SK-N-MC (cell line): Measurements from ENCODE around the gene RHPN2.

Experiments
- DNase-seq: peaks from one replicate; pipeline ENCODE4 v3.0.0-alpha.2; 2011; ENCODE audit warnings: low read depth, low spot score
- H3K27ac ChIP-seq: fragments of 200-600 bp; sonication (generic); 2 replicates; pipeline ENCODE4 v1.5.1; 2016; ENCODE audit warnings: mixed run types
- H3K36me3 ChIP-seq: fragments of 200-600 bp; sonication (generic); 2 replicates; pipeline ENCODE4 v1.6.1; 2017; ENCODE audit warnings: antibody characterized with exemption, low read length, mixed read lengths; ENCODE audit not compliant: insufficient read depth
- H3K4me3 ChIP-seq: fragments of 200-600 bp; sonication (generic); 2 replicates; pipeline ENCODE4 v1.5.1; 2016
- H3K9ac ChIP-seq: fragments of 200-600 bp; sonication (generic); 2 replicates; pipeline ENCODE4 v1.8.0; 2017; ENCODE audit warnings: mixed run types, mixed read lengths; ENCODE audit not compliant: insufficient read length
- H3K9me3 ChIP-seq: fragments of 200-600 bp; sonication (generic); 2 replicates; pipeline ENCODE4 v1.6.1; 2017; ENCODE audit warnings: low read depth, mild to moderate bottlenecking, antibody characterized with exemption, low read length, moderate library complexity, mixed read lengths
- EZH2 ChIP-seq: fragments of 200-600 bp; sonication (generic); IDR thresholded peaks from one replicate; pipeline ENCODE4 v1.6.1; 2017; ENCODE audit warnings: antibody characterized with exemption
- FOXP2 ChIP-seq: optimal IDR thresholded peaks from 2 replicates; pipeline ENCODE3; 2011; ENCODE audit warnings: mild to moderate bottlenecking, moderate library complexity; ENCODE audit not compliant: insufficient read depth; ENCODE audit errors: extremely low read length, control extremely low read depth
- POLR2AphosphoS5 ChIP-seq: IDR thresholded peaks from 2 replicates; pipeline ENCODE4 v1.6.1; 2012; ENCODE audit warnings: mild to moderate bottlenecking, low read depth, low read length, borderline replicate concordance

The RHPN2 gene

GRCh38 chr19:33064792-33065550 lies at the start of gene RHPN2:
TSS of gene RHPN2 (minus strand) at chr19:33064888. CDS start at chr19:33064852, 36 bp downstream.
- TF ChIP-seq EZH2 (no peak), POLR2AphosphoS5 (peak; percentile 46; the same call in 1 of the 2 replicates), FOXP2 (no peak)
- no peak within 1 kb of the TSS for H3K27ac ChIP-seq

GRCh38 chr19:33114312-33114711 lies 49.6 kb upstream of the RHPN2 start:
- no peak for TF ChIP-seq EZH2
- TF ChIP-seq FOXP2, result no peak
- TF ChIP-seq POLR2AphosphoS5, result no peak
- Histone ChIP-seq H3K4me3 (no peak overlapping the region), H3K9me3 (no peaks in the 10 kb centered on the region), H3K36me3 (peaks cover 52% of the 10 kb centered on the region), H3K9ac (no peak overlapping the region), H3K27ac (no peak overlapping the region)
- no peak for DNase-seq

More at GRCh38 chr19:33064792-33065550, at the start of gene RHPN2:
- no peak for DNase-seq
- no peaks in the 10 kb centered on the region for H3K36me3 ChIP-seq
- H3K4me3 ChIP-seq, result peak within 1 kb of the TSS; percentile 82
- peak within 1 kb of the TSS; percentile 59 for H3K9ac ChIP-seq
- no peaks in the 10 kb centered on the region for H3K9me3 ChIP-seq

- DNase-seq, result no peak
- Histone ChIP-seq H3K4me3 (no peak overlapping the region), H3K9ac (no peak overlapping the region), H3K9me3 (no peaks in the 10 kb centered on the region), H3K27ac (no peak overlapping the region), H3K36me3 (peaks cover 51% of the 10 kb centered on the region)
- no peak for TF ChIP-seq POLR2AphosphoS5
- TF ChIP-seq FOXP2, result no peak
- no peak for TF ChIP-seq EZH2
Observed at GRCh38 chr19:33111587-33111986, 46.9 kb upstream of the RHPN2 start.

GRCh38 chr19:33110137-33110910 lies 45.6 kb upstream of the RHPN2 start:
- Histone ChIP-seq H3K4me3 (no peak overlapping the region), H3K36me3 (peaks cover 50% of the 10 kb centered on the region), H3K9ac (no peak overlapping the region), H3K9me3 (no peaks in the 10 kb centered on the region), H3K27ac (no peak overlapping the region)
- no peak for DNase-seq
- TF ChIP-seq POLR2AphosphoS5, result no peak

GRCh38 chr19:33108161-33108560 lies 43.5 kb upstream of the RHPN2 start:
- no peak for TF ChIP-seq POLR2AphosphoS5
- TF ChIP-seq FOXP2, result no peak
- no peak for TF ChIP-seq EZH2
- Histone ChIP-seq H3K4me3 (no peak overlapping the region), H3K9ac (no peak overlapping the region), H3K9me3 (no peaks in the 10 kb centered on the region), H3K27ac (no peak overlapping the region), H3K36me3 (peaks cover 40% of the 10 kb centered on the region)
- DNase-seq, result no peak

GRCh38 chr19:33102893-33103292 lies 38.2 kb upstream of the RHPN2 start:
- Histone ChIP-seq H3K4me3 (no peak overlapping the region), H3K9ac (no peak overlapping the region), H3K9me3 (no peaks in the 10 kb centered on the region), H3K27ac (no peak overlapping the region), H3K36me3 (peaks cover 35% of the 10 kb centered on the region)
- no peak for TF ChIP-seq EZH2
- TF ChIP-seq FOXP2, result no peak
- no peak for TF ChIP-seq POLR2AphosphoS5
- no peak for DNase-seq

GRCh38 chr19:33100894-33101644 lies 36.4 kb upstream of the RHPN2 start:
- no peak overlapping the region for H3K9ac ChIP-seq
- peaks cover 39% of the 10 kb centered on the region for H3K36me3 ChIP-seq
- TF ChIP-seq POLR2AphosphoS5 (no peak), EZH2 (no peak), FOXP2 (no peak)
- no peak overlapping the region for H3K4me3 ChIP-seq
- no peaks in the 10 kb centered on the region for H3K9me3 ChIP-seq
- H3K27ac ChIP-seq, result no peak overlapping the region
- no peak for DNase-seq

- DNase-seq, result no peak
- TF ChIP-seq FOXP2 (no peak), POLR2AphosphoS5 (no peak), EZH2 (no peak)
- Histone ChIP-seq H3K36me3 (peaks cover 59% of the 10 kb centered on the region), H3K4me3 (no peak overlapping the region), H3K9me3 (no peaks in the 10 kb centered on the region), H3K27ac (no peak overlapping the region), H3K9ac (no peak overlapping the region)
Observed at GRCh38 chr19:33098055-33098534, 33.4 kb upstream of the RHPN2 start.
